ENCODE measurements around the gene COL5A1.

- TF ChIP-seq POLR2A (IDR thresholded peaks at IDR 0.05), result no peak
- peak; percentile 81 to 92 (median 87) for TF ChIP-seq CTCF (IDR thresholded peaks at IDR 0.05)
These were observed 57.2 kb downstream of the COL5A1 start for GRCh38 chr9:134698587-134699342.
